SU-DHL-6 (cell line): Measurements from ENCODE around the gene MED8.

ENCODE experiments used
- H2AFZ ChIP-seq: fragments of 200-600 bp; sonication (generic); 2 replicates; pipeline ENCODE4 v1.6.1; 2014; ENCODE audit warnings: low read depth, mild to moderate bottlenecking, moderate library complexity, mixed read lengths, antibody characterized with exemption, low read length; ENCODE audit not compliant: severe bottlenecking
- H3F3A ChIP-seq: fragments of 200-600 bp; shearing (Covaris generic); 2 replicates; pipeline ENCODE4 v1.6.0; 2016; ENCODE audit warnings: antibody characterized with exemption, mild to moderate bottlenecking; ENCODE audit not compliant: insufficient read depth
- H3K27ac ChIP-seq: fragments of 200-600 bp; sonication (generic); 2 replicates; pipeline ENCODE4 v1.5.1; 2016; ENCODE audit warnings: low read depth, mild to moderate bottlenecking, low read length, moderate library complexity, mixed read lengths
- H3K27me3 ChIP-seq: fragments of 200-600 bp; sonication (generic), shearing (Covaris generic); 2 replicates; pipeline ENCODE4 v1.6.0; 2014; ENCODE audit warnings: mild to moderate bottlenecking, low read length
- H3K36me3 ChIP-seq: fragments of 200-600 bp; sonication (generic); 2 replicates; pipeline ENCODE4 v1.6.1; 2014; ENCODE audit warnings: mild to moderate bottlenecking, low read length, mixed read lengths
- H3K4me2 ChIP-seq: fragments of 300-600, 200-600 bp; shearing (Covaris generic), sonication (generic); 2 replicates; pipeline ENCODE4 v1.6.0; 2014; ENCODE audit warnings: low read length, low read depth, mild to moderate bottlenecking; ENCODE audit not compliant: poor library complexity, severe bottlenecking
- H3K4me3 ChIP-seq: fragments of 200-600 bp; sonication (generic); 2 replicates; pipeline ENCODE4 v1.5.1; 2014; ENCODE audit warnings: antibody characterized with exemption, low read length, mild to moderate bottlenecking, mixed read lengths; ENCODE audit not compliant: insufficient read depth, poor library complexity, severe bottlenecking
- H3K79me2 ChIP-seq: fragments of 200-600 bp; sonication (generic); 2 replicates; pipeline ENCODE4 v1.6.1; 2014; ENCODE audit warnings: mild to moderate bottlenecking, low read length, moderate library complexity; ENCODE audit not compliant: insufficient read depth
- H3K9ac ChIP-seq: fragments of 200-600 bp; sonication (generic); 2 replicates; pipeline ENCODE4 v1.7.0; 2014; ENCODE audit warnings: mild to moderate bottlenecking, low read length
- H3K9me2 ChIP-seq: fragments of 200-600 bp; sonication (generic); replicated peaks from 2 replicates; pipeline ENCODE4 v1.6.1; 2014; ENCODE audit warnings: low read length; ENCODE audit not compliant: insufficient read depth
- H3K9me3 ChIP-seq: fragments of 200-600 bp; sonication (generic); 2 replicates; pipeline ENCODE4 v1.6.1; 2014; ENCODE audit warnings: low read length, mixed read lengths; ENCODE audit not compliant: insufficient read depth
- H4K20me1 ChIP-seq: fragments of 200-600 bp; sonication (generic); 2 replicates; pipeline ENCODE4 v1.6.1; 2014; ENCODE audit warnings: low read depth, mild to moderate bottlenecking, antibody characterized with exemption, low read length, moderate library complexity, mixed read lengths
- CTCF ChIP-seq: fragments of 200-600 bp; sonication (generic); IDR thresholded peaks from one replicate; pipeline ENCODE4 v1.5.1; 2017; ENCODE audit warnings: antibody characterized with exemption, mild to moderate bottlenecking, low read length, moderate library complexity; ENCODE audit not compliant: insufficient read depth, poor library complexity, severe bottlenecking
- EZH2phosphoT487 ChIP-seq: fragments of 200-600 bp; sonication (generic), shearing (Covaris generic); conservative IDR thresholded peaks from 2 replicates; pipeline ENCODE4 v1.6.1; 2018; ENCODE audit warnings: mild to moderate bottlenecking, antibody characterized with exemption, low read length, moderate library complexity, mixed read lengths

Gene MED8

DNA sequence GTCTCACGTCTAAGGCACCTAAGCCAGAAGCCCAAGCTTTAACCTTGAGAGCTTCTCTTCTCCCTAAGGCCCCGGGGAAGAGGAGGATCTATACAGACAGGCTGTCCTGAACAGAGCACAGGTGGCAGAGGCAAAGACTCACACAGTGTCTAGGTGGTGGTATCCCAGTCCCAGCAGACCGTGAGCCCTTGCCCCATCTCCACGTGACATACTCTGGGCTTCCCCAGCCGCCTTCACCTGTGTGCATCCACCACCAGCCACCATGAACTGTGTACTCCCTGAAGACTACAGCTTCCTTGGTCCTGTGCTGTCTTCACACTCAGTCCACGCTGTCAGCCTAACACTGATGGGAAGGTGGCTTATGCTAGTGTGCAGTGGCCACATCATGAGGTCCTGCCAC lies 31.8 kb upstream of the MED8 start:
- H3K36me3 ChIP-seq = no peaks in the 10 kb centered on the region
- no peak overlapping the region for H2AFZ ChIP-seq
- H3K9me3 ChIP-seq = no peaks in the 10 kb centered on the region
- no peaks in the 10 kb centered on the region for H3F3A ChIP-seq
- H3K9ac ChIP-seq = no peak overlapping the region
- H3K27ac ChIP-seq = no peak overlapping the region
- no peak for TF ChIP-seq CTCF
- no peak for TF ChIP-seq EZH2phosphoT487
- H3K4me3 ChIP-seq = no peak overlapping the region
- H3K79me2 ChIP-seq = no peaks in the 10 kb centered on the region
- H3K27me3 ChIP-seq = no peaks in the 10 kb centered on the region
- no peak overlapping the region for H3K4me2 ChIP-seq
- H4K20me1 ChIP-seq = no peaks in the 10 kb centered on the region
- no peaks in the 10 kb centered on the region for H3K9me2 ChIP-seq

- no peaks in the 10 kb centered on the region for H3K36me3 ChIP-seq
- H3F3A ChIP-seq = no peaks in the 10 kb centered on the region
- no peak overlapping the region for H3K4me2 ChIP-seq
- no peaks in the 10 kb centered on the region for H4K20me1 ChIP-seq
- H3K27ac ChIP-seq = no peak overlapping the region
- H3K27me3 ChIP-seq = no peaks in the 10 kb centered on the region
- no peak overlapping the region for H3K9ac ChIP-seq
- no peak overlapping the region for H2AFZ ChIP-seq
- no peaks in the 10 kb centered on the region for H3K79me2 ChIP-seq
- no peak for TF ChIP-seq CTCF
- H3K9me3 ChIP-seq = no peaks in the 10 kb centered on the region
- no peaks in the 10 kb centered on the region for H3K9me2 ChIP-seq
- no peak overlapping the region for H3K4me3 ChIP-seq
Observed at GRCh38 chr1:43420874-43421273, 31.3 kb upstream of the MED8 start.

GRCh38 chr1:43419627-43420425 lies 30.2 kb upstream of the MED8 start:
- no peaks in the 10 kb centered on the region for H3K36me3 ChIP-seq
- no peak overlapping the region for H3K4me2 ChIP-seq
- no peaks in the 10 kb centered on the region for H4K20me1 ChIP-seq
- H2AFZ ChIP-seq = no peak overlapping the region
- TF ChIP-seq CTCF = no peak
- no peak for TF ChIP-seq EZH2phosphoT487
- H3K9ac ChIP-seq = no peak overlapping the region
- H3K9me2 ChIP-seq = no peaks in the 10 kb centered on the region
- no peaks in the 10 kb centered on the region for H3F3A ChIP-seq
- no peaks in the 10 kb centered on the region for H3K79me2 ChIP-seq
- H3K4me3 ChIP-seq = no peak overlapping the region
- no peaks in the 10 kb centered on the region for H3K9me3 ChIP-seq
- H3K27me3 ChIP-seq = no peaks in the 10 kb centered on the region
- no peak overlapping the region for H3K27ac ChIP-seq
